ENCODE results near the gene NAMPT.
"Not testable (repeated sequence)": the region's sequence is repeated elsewhere in the genome, so short reads cannot be mapped to it uniquely, and the experiment has no call there.

NAMPT gene

DNA sequence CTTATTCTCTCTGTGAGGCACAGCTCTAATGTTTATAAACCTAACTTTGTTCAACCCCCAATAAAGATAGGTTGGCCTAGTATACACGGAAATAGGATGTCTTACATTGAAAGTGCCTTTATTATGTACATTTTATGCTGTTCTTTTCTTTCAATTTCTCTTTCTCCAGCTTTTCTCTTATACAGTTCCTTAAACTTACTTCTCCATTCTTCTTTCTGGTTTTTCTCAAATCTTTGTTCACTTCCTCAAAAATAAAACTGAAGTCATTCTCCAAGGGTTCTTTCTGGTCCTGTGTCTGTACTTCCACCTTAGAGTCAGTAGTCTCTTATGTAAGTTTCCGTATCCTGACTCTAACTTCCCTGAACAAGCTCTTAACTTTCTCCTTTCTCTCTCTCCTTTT, 29.2 kb upstream of the NAMPT start:
- no peak for TF ChIP-seq POLR2A (IDR thresholded peaks at IDR 0.05; ENCODE audit: low read depth, low read length)
- FAIRE-seq (no peak), DNase-seq (ENCODE audit: insufficient read length, low spot score) (no peak)

DNA sequence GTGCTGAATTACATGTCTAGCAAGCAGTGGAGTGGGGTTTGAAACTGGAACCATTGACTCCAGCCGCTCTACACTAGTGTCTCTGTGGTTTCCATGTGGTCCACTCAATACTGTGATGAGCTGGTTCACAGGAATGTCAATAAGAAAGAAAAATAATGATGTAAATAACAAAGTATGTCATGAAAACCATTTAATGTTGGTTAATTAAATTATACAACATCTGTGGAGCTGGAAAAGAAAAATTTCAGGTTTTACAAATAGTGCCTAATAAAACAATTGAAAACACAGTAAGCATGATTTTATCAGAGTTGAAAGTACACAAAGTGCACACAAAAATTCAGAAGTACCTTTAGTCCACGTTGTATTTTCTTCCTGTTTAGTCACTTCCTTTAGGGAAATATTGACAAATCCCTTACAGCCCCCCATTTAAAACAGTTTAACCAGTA, 28.7 kb upstream of the NAMPT start:
- FAIRE-seq: no peak
- no peak for TF ChIP-seq POLR2A (IDR thresholded peaks at IDR 0.05; ENCODE audit: low read depth, low read length)
- peak; percentile 19 for DNase-seq (ENCODE audit: insufficient read length, low spot score)

DNA sequence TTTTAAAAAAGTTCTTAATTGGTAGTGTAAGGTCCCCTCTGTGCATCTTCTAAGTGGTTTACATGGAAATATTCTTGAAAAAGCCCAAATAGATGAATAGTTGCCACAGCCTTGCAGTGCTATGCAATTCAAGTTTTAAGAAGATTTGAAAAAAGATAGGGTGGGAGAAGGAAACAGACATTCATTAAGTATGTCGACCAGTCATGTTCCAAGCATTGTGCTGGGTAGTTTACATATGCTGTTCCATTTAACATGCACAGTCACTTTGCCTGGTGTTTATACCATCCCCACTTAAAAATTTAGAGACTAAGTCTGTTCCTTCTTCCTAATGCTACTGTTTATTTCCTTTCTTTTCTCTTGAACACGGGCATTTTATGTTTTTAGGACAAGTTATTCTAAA, 28.1 kb upstream of the NAMPT start:
- no peak for DNase-seq (ENCODE audit: insufficient read length, low spot score)
- no peak for TF ChIP-seq POLR2A (IDR thresholded peaks at IDR 0.05; ENCODE audit: low read depth, low read length)
- FAIRE-seq: no peak

DNA sequence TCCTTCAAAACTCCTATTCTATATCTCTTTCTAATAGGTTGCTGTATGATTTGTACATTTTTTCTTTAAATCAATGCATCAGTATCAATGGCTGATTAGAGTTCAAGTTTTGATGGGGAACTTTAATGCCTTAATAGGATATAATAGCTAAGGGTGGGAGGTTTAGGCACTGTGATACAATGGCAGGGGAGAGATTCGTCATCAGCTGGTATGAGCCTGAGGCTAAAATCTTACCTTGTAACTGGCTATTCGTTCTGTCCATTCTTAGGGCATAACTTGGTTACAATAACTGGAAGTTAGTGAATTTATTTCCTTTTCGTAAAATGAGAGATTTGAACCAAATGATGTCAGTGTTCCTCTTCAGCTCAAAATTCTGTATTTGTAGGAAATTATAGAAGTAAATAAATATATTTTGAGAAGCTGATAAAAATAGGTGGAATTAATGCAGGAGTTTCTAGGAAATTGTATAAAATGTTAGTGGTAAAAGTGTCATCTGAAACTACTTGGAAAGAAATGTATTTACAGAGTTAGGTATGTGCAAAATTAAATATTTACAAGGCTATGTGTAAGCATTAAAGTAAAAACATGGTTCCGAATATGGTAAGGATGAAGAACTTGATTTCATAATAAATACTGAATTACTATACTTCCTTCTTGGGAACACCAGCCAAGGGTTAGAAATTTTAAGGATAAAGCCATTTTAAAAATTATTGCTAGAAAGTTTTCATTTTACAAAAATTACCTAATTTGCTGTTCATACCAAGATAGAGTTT, 27.5 kb upstream of the NAMPT start:
- FAIRE-seq (no peak), DNase-seq (ENCODE audit: insufficient read length, low spot score) (no peak)
- TF ChIP-seq POLR2A (IDR thresholded peaks at IDR 0.05; ENCODE audit: low read depth, low read length): no peak

DNA sequence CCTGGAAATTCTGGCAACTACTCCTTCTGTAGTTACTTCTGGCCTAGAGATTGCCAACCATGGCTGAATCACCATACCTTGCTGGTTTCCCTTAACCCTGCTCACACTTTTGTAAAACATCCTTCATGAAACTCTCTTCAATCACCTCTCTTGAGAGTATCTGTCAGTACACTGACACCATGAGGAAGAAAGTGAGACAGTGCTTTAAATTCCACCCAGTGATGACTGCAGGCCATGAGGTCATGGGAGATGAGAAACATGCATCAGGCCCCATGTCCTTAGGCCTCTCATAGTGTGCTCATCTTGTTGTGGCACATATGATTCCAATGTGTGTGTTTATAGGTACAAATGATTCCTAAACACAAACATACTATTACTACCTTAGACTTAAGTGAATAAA, 24.6 kb upstream of the NAMPT start:
- DNase-seq (ENCODE audit: insufficient read length, low spot score): no peak
- TF ChIP-seq POLR2A (IDR thresholded peaks at IDR 0.05; ENCODE audit: low read depth, low read length): no peak
- FAIRE-seq: no peak

DNA sequence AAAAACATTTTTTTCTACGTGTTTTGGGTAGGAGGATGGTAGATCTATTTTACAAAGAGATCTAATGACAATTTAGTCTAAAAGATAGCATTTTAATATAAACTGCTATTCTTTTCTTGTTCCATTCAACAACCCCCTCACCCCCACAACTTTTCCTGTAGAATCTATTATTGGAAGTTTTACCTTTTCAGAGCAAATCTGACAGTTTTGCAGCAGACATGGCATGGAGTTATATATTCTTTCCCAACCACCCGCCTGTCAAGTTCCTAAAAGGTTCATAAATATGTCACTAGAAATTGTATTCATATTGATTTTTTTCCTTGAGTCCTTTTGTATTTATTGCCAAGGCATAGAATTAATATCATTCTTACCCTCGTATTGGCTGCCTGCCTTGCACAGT, 21.5 kb upstream of the NAMPT start:
- no peak for FAIRE-seq

DNA sequence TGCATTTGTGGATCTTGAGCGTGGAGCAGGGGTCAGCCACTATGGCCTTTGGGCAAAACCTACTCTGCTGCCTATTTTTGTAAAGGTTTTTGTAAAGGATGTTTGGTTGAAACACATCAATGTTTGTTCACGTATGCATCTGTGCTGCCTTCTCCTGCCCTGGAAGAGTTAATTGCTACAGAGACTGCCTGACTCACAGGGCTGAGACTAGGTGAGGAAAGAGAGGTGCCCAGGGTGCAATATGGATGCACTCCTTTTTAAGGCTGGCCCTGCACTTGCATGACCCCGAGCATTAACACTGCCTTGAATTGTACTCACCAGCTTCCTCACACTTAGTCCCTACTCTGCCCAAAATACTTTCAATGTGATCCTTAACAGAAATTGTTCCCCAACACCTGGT, 20.9 kb upstream of the NAMPT start:
- FAIRE-seq (no peak), DNase-seq (ENCODE audit: insufficient read length, low spot score) (no peak)
- no peak for TF ChIP-seq POLR2A (IDR thresholded peaks at IDR 0.05; ENCODE audit: low read depth, low read length)

More for the DNA sequence above, 21.5 kb upstream of the NAMPT start:
- no peak for DNase-seq (ENCODE audit: insufficient read length, low spot score)
- no peak for TF ChIP-seq POLR2A (IDR thresholded peaks at IDR 0.05; ENCODE audit: low read depth, low read length)

DNA sequence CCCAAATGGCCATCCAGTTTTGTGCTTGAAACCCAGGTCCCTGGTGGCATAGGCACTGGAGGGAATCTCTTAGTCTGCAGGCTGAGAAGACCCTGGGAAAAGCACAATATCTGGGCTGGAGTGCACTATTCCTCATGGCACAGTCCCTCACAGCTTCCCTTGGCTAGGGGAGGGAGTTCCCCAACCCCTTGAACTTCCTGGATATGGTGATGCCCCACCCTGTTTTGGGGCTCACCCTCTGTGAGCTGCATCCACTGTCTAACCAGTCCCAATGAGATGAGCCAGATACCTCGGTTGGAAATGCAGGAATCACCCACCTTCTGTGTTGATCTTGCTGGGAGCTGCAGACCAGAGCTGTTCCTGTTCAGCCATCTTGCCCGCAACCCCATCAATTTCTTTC, 19.8 kb upstream of the NAMPT start:
- TF ChIP-seq POLR2A (IDR thresholded peaks at IDR 0.05; ENCODE audit: low read depth, low read length): no peak
- FAIRE-seq (no peak), DNase-seq (ENCODE audit: insufficient read length, low spot score) (no peak)

DNA sequence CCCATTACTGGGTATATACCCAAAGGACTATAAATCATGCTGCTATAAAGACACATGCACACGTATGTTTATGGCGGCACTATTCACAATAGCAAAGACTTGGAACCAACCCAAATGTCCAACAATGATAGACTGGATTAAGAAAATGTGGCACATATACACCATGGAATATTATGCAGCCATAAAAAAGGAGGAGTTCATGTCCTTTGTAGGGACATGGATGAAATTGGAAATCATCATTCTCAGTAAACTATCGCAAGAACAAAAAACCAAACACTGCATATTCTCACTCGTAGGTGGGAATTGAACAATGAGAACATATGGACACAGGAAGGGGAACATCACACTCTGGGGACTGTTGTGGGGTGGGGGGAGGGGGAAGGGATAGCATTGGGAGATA, 13.8 kb upstream of the NAMPT start:
- FAIRE-seq; DNase-seq (ENCODE audit: insufficient read length, low spot score): not testable (repeated sequence)

DNA sequence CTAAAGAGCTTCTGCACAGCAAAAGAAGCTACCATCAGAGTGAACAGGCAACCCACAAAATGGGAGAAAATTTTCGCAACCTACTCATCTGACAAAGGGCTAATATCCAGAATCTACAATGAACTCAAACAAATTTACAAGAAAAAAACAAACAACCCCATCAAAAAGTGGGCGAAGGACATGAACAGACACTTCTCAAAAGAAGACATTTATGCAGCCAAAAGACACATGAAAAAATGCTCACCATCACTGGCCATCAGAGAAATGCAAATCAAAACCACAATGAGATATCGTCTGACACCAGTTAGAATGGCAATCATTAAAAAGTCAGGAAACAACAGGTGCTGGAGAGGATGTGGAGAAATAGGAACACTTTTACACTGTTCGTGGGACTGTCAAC, 13.4 kb upstream of the NAMPT start:
- FAIRE-seq; DNase-seq (ENCODE audit: insufficient read length, low spot score): not testable (repeated sequence)

DNA sequence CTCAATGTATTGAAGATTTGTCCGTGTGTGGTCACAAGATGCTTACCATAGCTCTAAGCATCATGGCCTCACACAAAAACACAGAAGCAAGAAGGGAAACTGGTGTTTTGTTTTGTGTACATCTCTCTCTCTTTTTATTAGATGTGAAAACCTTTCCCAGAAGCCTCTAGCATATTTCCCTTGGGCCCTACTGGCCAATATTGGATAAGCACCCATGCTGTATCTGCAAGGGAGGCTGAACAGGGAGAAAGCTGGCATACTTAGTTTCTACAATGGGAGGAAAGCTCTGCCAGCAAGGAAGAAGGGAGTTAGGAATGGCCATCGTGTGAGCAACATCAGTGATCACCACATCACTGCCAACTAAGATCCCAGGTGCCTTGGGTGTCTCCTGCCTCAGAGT, 9.6 kb upstream of the NAMPT start:
- no peak for TF ChIP-seq POLR2A (IDR thresholded peaks at IDR 0.05; ENCODE audit: low read depth, low read length)
- no peak for DNase-seq (ENCODE audit: insufficient read length, low spot score)
- FAIRE-seq: no peak

DNA sequence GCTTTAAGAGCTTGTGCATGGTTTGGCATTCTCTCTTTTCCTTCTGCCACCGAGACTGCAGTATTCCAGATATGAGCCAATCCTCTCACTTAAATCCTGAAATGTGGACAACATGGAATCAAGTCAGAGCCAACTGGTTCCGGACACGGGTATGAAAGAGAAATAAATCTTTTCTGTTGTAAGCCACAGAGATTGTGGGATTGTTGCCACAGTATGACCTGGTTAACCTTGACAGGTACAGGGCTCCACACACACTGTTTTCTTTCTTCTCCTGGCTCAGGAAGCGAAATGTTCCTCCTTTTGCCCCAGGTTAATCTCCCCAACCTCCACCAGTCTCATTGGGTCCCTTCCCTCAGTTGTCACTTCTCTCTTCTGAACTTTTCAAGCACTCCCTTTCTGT, 6.5 kb upstream of the NAMPT start:
- no peak for FAIRE-seq
- no peak for TF ChIP-seq POLR2A (IDR thresholded peaks at IDR 0.05; ENCODE audit: low read depth, low read length)
- no peak for DNase-seq (ENCODE audit: insufficient read length, low spot score)

DNA sequence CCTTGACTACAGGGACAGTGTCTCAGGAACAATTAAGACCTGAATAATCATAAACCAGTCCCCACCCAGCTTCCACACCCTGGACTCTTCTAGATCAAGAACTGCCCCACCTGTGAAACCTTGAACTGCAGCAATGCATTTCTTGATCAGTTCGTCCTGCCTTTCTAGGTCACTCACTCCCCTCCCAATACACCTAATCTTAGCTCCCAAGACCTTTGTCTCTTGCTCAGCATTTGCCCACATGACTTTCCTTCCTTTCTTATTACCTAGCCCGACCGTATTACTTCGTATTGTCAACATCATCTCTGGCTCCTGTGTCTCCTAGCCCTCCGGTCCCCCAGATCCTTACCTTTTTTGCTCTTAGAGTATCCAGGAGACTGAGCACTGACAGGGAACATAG, 5.5 kb upstream of the NAMPT start:
- no peak for TF ChIP-seq POLR2A (IDR thresholded peaks at IDR 0.05; ENCODE audit: low read depth, low read length)
- FAIRE-seq (no peak), DNase-seq (ENCODE audit: insufficient read length, low spot score) (no peak)

DNA sequence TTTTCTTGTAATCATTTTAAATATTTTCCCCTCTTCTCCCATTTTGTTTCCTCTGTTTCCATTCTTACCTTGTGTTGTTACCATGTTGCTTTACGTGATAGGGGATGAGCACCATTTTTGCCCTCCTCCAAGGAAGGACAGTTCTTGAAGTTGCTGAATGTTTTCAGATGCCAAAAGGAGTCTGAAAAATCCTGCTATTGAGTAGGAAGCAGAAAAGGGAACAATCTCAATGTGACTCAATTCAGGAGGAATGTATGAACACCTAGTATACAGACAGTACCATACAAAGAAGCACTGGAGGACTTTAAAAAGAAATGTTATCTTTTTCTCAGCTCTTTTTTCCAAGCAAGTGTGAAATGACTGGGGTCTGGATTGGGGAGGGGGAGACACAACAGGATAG, 5.1 kb upstream of the NAMPT start:
- TF ChIP-seq POLR2A (IDR thresholded peaks at IDR 0.05; ENCODE audit: low read depth, low read length): no peak
- DNase-seq (ENCODE audit: insufficient read length, low spot score) (no peak), FAIRE-seq (no peak)

DNA sequence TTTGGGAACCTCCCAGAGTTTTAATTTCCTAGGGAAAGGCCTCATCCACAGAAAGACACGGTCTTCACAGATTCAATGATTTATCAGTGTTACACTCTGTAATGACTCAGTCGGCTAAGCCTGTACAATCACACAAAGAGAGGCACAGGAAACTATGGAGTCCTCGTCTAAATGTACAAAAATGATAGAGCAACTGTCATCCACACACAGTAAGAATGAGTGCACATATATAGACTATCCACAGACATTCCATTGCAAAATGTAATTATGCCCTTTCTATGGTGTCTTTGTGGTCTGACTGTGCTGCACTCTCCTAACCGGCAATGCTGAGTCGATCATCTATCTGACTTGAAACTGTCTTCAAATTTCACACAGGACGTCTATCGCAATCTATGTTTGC, 3.5 kb upstream of the NAMPT start:
- FAIRE-seq (no peak), DNase-seq (ENCODE audit: insufficient read length, low spot score) (no peak)
- TF ChIP-seq POLR2A (IDR thresholded peaks at IDR 0.05; ENCODE audit: low read depth, low read length): no peak

DNA sequence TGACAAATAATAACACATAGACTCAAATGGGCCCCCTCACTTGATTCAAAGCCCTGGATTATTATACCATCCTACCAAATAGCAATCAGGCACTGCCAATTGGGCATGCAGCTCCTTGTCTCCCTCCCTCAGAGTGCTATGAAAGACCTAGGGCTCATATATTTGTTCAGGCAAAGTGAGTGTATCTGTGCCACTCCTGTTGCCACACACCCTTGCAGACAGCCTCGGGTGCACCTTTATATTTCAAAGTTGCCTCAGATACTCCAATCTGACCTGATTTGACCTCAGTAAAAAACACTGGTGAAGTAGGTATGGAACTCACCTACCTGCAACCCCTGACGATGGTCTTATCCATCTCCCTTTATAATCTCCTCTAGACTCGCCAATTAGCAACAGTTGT, 3.0 kb upstream of the NAMPT start:
- DNase-seq (ENCODE audit: insufficient read length, low spot score) (no peak), FAIRE-seq (no peak)
- no peak for TF ChIP-seq POLR2A (IDR thresholded peaks at IDR 0.05; ENCODE audit: low read depth, low read length)

All from H54 (cell line).